ENCODE data around the gene SEC22C. TPM values are rescaled to one million over a fixed set of nuclear protein-coding genes. Genes with fewer than 3 reads are reported as not detected.

The SEC22C gene
- total RNA-seq, 4 donors from 2014 or later: 52.7 to 62.7 (median 57.9) TPM

- intact Hi-C loops (cut with DNase I): no loop called here
- H3K27me3 ChIP-seq: no peaks in the 10 kb centered on the region
- H3K36me3 ChIP-seq: no peaks in the 10 kb centered on the region
- H3K9me3 ChIP-seq: no peaks in the 10 kb centered on the region
- 96% methylated on average over 9 of the region's 13 CpGs for WGBS
- H3K27ac ChIP-seq (replicated peaks in 1 of 4): no peak overlapping the region
- no peak for DNase-seq (ENCODE audit: extremely low spot score)
- no peak for TF ChIP-seq CTCF (IDR thresholded peaks at IDR 0.05)
- no peak for TF ChIP-seq POLR2AphosphoS5 (IDR thresholded peaks at IDR 0.05)
- no peak for TF ChIP-seq POLR2A (IDR thresholded peaks at IDR 0.05; ENCODE audit: low read depth)
- no peak for TF ChIP-seq EP300 (IDR thresholded peaks at IDR 0.05)
- no peak overlapping the region for H3K4me3 ChIP-seq
- H3K4me1 ChIP-seq: peaks cover 0 to 4% (median 0%) of the 10 kb centered on the region in 4 donors
Measured at GRCh38 chr3:42525736-42526345, 55.9 kb downstream of the SEC22C start.

GRCh38 chr3:42525212-42525611 is 56.6 kb downstream of the SEC22C start:
- TF ChIP-seq EP300 (IDR thresholded peaks at IDR 0.05) (no peak), CTCF (IDR thresholded peaks at IDR 0.05) (no peak), POLR2AphosphoS5 (IDR thresholded peaks at IDR 0.05) (no peak), POLR2A (IDR thresholded peaks at IDR 0.05; ENCODE audit: low read depth) (no peak)
- H3K36me3 ChIP-seq: no peaks in the 10 kb centered on the region
- DNase-seq (ENCODE audit: extremely low spot score): no peak
- no peak overlapping the region for H3K4me3 ChIP-seq
- peaks cover 0 to 4% (median 0%) of the 10 kb centered on the region in 4 donors for H3K4me1 ChIP-seq
- intact Hi-C loops (cut with DNase I): no loop called here
- H3K27me3 ChIP-seq: no peaks in the 10 kb centered on the region
- no peak overlapping the region for H3K27ac ChIP-seq (replicated peaks in 1 of 4)
- 65% methylated on average over 4 of the region's 4 CpGs for WGBS
- no peaks in the 10 kb centered on the region for H3K9me3 ChIP-seq

DNA sequence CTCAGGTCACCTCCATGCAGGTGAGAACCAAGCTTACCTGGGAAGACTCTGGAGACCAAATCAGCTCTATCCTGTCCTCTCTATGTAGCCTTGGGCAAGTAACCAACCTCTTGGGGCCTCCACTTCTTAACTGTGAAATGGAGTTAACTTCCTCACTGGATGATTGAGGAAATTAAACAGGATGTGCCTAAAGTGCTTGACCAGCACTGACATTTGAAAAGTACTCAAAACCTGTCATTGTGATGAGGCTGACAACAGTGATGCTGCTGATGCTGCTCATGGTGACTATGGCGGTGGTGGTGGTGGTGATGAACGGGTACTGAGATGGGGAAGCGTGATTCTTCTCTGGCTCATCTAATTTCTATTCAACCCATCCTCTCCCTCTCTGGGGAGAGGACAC is 57.0 kb downstream of the SEC22C start:
- TF ChIP-seq POLR2AphosphoS5 (IDR thresholded peaks at IDR 0.05): no peak
- no peak for TF ChIP-seq CTCF (IDR thresholded peaks at IDR 0.05)
- no peak for TF ChIP-seq EP300 (IDR thresholded peaks at IDR 0.05)
- TF ChIP-seq POLR2A (IDR thresholded peaks at IDR 0.05; ENCODE audit: low read depth): no peak
- no peak overlapping the region for H3K4me3 ChIP-seq
- intact Hi-C loops (cut with DNase I): no loop called here
- 84% methylated on average over 3 of the region's 3 CpGs for WGBS
- DNase-seq (ENCODE audit: extremely low spot score): no peak
- H3K36me3 ChIP-seq: no peaks in the 10 kb centered on the region
- H3K4me1 ChIP-seq: peaks cover 0 to 4% (median 0%) of the 10 kb centered on the region in 4 donors
- H3K9me3 ChIP-seq: no peaks in the 10 kb centered on the region
- H3K27me3 ChIP-seq: no peaks in the 10 kb centered on the region
- no peak overlapping the region for H3K27ac ChIP-seq (replicated peaks in 1 of 4)

GRCh38 chr3:42520906-42521305 is 60.9 kb downstream of the SEC22C start:
- WGBS: 92% methylated on average over 4 of the region's 4 CpGs
- no peaks in the 10 kb centered on the region for H3K27me3 ChIP-seq
- H3K4me3 ChIP-seq: no peak overlapping the region
- TF ChIP-seq CTCF (IDR thresholded peaks at IDR 0.05) (no peak), POLR2AphosphoS5 (IDR thresholded peaks at IDR 0.05) (no peak), POLR2A (IDR thresholded peaks at IDR 0.05; ENCODE audit: low read depth) (no peak), EP300 (IDR thresholded peaks at IDR 0.05) (no peak)
- peaks cover 0 to 3% (median 0%) of the 10 kb centered on the region in 4 donors for H3K4me1 ChIP-seq
- H3K9me3 ChIP-seq: no peaks in the 10 kb centered on the region
- no peak for DNase-seq (ENCODE audit: extremely low spot score)
- H3K36me3 ChIP-seq: no peaks in the 10 kb centered on the region
- intact Hi-C loops (cut with DNase I): no loop called here
- no peak overlapping the region for H3K27ac ChIP-seq (replicated peaks in 1 of 4)

DNA sequence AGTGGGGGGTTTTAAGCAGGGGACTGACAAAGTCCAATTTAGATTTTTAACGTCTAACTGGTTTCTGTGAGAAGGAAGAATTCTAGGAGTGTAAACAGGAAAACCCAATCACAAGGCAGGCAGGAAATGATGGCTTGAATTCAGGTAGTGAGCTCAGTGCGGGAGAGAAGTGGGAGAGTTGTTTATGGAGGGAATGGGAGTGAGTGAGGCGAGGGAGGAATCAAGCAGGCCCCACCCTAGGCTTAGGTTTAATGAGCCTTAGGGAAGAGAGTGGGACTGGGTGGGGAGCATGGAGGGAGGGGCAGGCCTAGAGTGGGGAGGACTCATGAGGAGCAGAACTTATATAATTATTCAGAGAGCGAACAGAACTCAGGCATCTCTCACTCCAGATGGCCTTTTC is 61.4 kb downstream of the SEC22C start:
- intact Hi-C loops (cut with DNase I): no loop called here
- 57% methylated on average over 4 of the region's 4 CpGs for WGBS

More for the DNA sequence above, 61.4 kb downstream of the SEC22C start:
- Histone ChIP-seq H3K4me3 (no peak overlapping the region), H3K27ac (replicated peaks in 1 of 4) (no peak overlapping the region), H3K9me3 (no peaks in the 10 kb centered on the region), H3K4me1 (peaks cover 0 to 3% (median 0%) of the 10 kb centered on the region in 4 donors), H3K27me3 (no peaks in the 10 kb centered on the region), H3K36me3 (no peaks in the 10 kb centered on the region)
- DNase-seq (ENCODE audit: extremely low spot score): no peak
- TF ChIP-seq POLR2AphosphoS5 (IDR thresholded peaks at IDR 0.05) (no peak), EP300 (IDR thresholded peaks at IDR 0.05) (no peak), CTCF (IDR thresholded peaks at IDR 0.05) (no peak), POLR2A (IDR thresholded peaks at IDR 0.05; ENCODE audit: low read depth) (no peak)

Data from esophagus muscularis mucosa (tissue), 4 donors.